HepG2 (cell line): ENCODE measurements around the gene SCYGR4. TPM values are rescaled to one million over a fixed set of nuclear protein-coding genes. Genes with fewer than 3 reads are reported as not detected.
A peak's percentile ranks its signal among the peaks of the same experiment; 100 is the strongest.

Experiments
- ATF4 ChIP-seq, 2 experiments: fragments of 450-650 bp in 1 of 2; sonication (generic) in 1 of 2; formaldehyde crosslinking; IDR thresholded peaks; 2 replicates each; pipeline versions ENCODE4 v1.5.0 to v1.8.0; 2020 to 2022; ENCODE audit warnings: mild to moderate bottlenecking in 1 of 2, missing genetic modification reagents in 1 of 2
- CBFB ChIP-seq: sonication (generic); formaldehyde crosslinking; IDR thresholded peaks from 2 replicates; pipeline ENCODE4 v1.4.0; 2020; ENCODE audit warnings: missing genetic modification reagents
- CEBPB ChIP-seq: IDR thresholded peaks from 2 replicates; pipeline ENCODE4 v1.6.1; 2011; ENCODE audit warnings: low read depth, low read length, improper control_type of control experiment, borderline replicate concordance
- CEBPG ChIP-seq: IDR thresholded peaks from 2 replicates; pipeline ENCODE4 v1.6.1; 2016
- FOSL1 ChIP-seq: sonication (generic); formaldehyde crosslinking; IDR thresholded peaks from 2 replicates; pipeline ENCODE4 v1.9.0; 2021; ENCODE audit warnings: missing genetic modification reagents, borderline replicate concordance
- FOXP1 ChIP-seq, 2 experiments: fragments of 450-650 bp in 1 of 2; IDR thresholded peaks; 2 replicates each; pipeline ENCODE4 v1.6.1; 2017 to 2018; ENCODE audit warnings: antibody characterized with exemption in 1 of 2
- JUNB ChIP-seq: sonication (generic); formaldehyde crosslinking; IDR thresholded peaks from 2 replicates; pipeline ENCODE4 v1.8.0; 2022; ENCODE audit warnings: missing genetic modification reagents, mild to moderate bottlenecking, borderline replicate concordance
- MIER3 ChIP-seq: IDR thresholded peaks from 2 replicates; pipeline ENCODE4 v1.6.1; 2016; ENCODE audit warnings: missing compliant biosample characterization, borderline replicate concordance
- NCOR1 ChIP-seq: fragments of 200-600 bp; sonication (generic); IDR thresholded peaks from 2 replicates; pipeline ENCODE4 v1.7.0; 2017; ENCODE audit warnings: antibody characterized with exemption, low read length, borderline replicate concordance
- NR3C1 ChIP-seq: sonication (generic); formaldehyde crosslinking; IDR thresholded peaks from 2 replicates; pipeline ENCODE4 v1.4.0; 2020; ENCODE audit warnings: missing genetic modification reagents
- NRL ChIP-seq: sonication (generic); formaldehyde crosslinking; IDR thresholded peaks from 2 replicates; pipeline ENCODE4 v1.5.0; 2020; ENCODE audit warnings: missing genetic modification reagents, mild to moderate bottlenecking, moderate library complexity, borderline replicate concordance
- PAX8 ChIP-seq: sonication (generic); formaldehyde crosslinking; IDR thresholded peaks from 2 replicates; pipeline ENCODE4 v1.8.0; 2022; ENCODE audit warnings: mild to moderate bottlenecking, missing genetic modification reagents, borderline replicate concordance
- POGZ ChIP-seq: sonication (generic); formaldehyde crosslinking; IDR thresholded peaks from 2 replicates; pipeline ENCODE4 v1.4.0; 2020; ENCODE audit warnings: mild to moderate bottlenecking, missing genetic modification reagents
- RCOR2 ChIP-seq: IDR thresholded peaks from 2 replicates; pipeline ENCODE4 v1.6.1; 2016; ENCODE audit warnings: missing biosample characterization, missing genetic modification reagents
- TMF1 ChIP-seq: sonication (generic); formaldehyde crosslinking; IDR thresholded peaks from 2 replicates; pipeline ENCODE4 v1.8.1; 2022; ENCODE audit warnings: low read depth, missing genetic modification reagents
- ZBTB20 ChIP-seq: sonication (generic); formaldehyde crosslinking; IDR thresholded peaks from 2 replicates; pipeline ENCODE4 v1.8.1; 2023; ENCODE audit warnings: missing genetic modification reagents, low read depth, mild to moderate bottlenecking, borderline replicate concordance
- ZNF101 ChIP-seq: sonication (generic); formaldehyde crosslinking; IDR thresholded peaks from 2 replicates; pipeline ENCODE4 v1.4.0; 2020; ENCODE audit warnings: mild to moderate bottlenecking, low read depth, missing genetic modification reagents, borderline replicate concordance
- ZNF12 ChIP-seq: sonication (generic); formaldehyde crosslinking; IDR thresholded peaks from 2 replicates; pipeline ENCODE4 v1.5.0; 2020; ENCODE audit warnings: missing genetic modification reagents
- ZNF644 ChIP-seq: IDR thresholded peaks from 2 replicates; pipeline ENCODE4 v1.6.1; 2016; ENCODE audit warnings: low read depth
- ZNF746 ChIP-seq: sonication (generic); formaldehyde crosslinking; IDR thresholded peaks from 2 replicates; pipeline ENCODE4 v1.8.0; 2022; ENCODE audit warnings: mild to moderate bottlenecking, missing genetic modification reagents
- polyA plus RNA-seq, 8 experiments: library from polyadenylated mRNA; depleted of rRNA in 3 of 8; stranded (reverse) in 7 of 8; unstranded in 1 of 8; fragments of >200 nt; fragmentation: Illumina TruSeq in 4 of 8; extraction: Trizol in 4 of 8; gene quantifications; 2 replicates each; pipeline versions ENCODE4 v1.2.1 to v1.2.3, GENCODE V29; 2011 to 2016; ENCODE audit warnings: low read depth in 4 of 8, missing spikeins in 1 of 8, mixed read lengths in 1 of 8; ENCODE audit not compliant: insufficient read depth in 1 of 8
- total RNA-seq, 5 experiments: library from RNA; depleted of rRNA; stranded (reverse); fragments of >200 nt; fragmentation: Illumina TruSeq; extraction: Trizol; gene quantifications; 2 replicates each; pipeline ENCODE4 v1.2.3, GENCODE V29; 2016; ENCODE audit warnings: low read depth in 1 of 5
- TF ChIP-seq, protein P1 (sequence below): sonication (generic); formaldehyde crosslinking; IDR thresholded peaks from 2 replicates; pipeline ENCODE4 v1.4.0; 2020; ENCODE audit warnings: missing genetic modification reagents
- TF ChIP-seq, protein P2 (sequence below): IDR thresholded peaks from 2 replicates; pipeline ENCODE4 v1.4.0; 2020; ENCODE audit warnings: mild to moderate bottlenecking, missing genetic modification reagents

The SCYGR4 gene
- total and polyA plus RNA-seq, 2 of the 13 experiments (the other 11 are each of a cell fraction or from before 2014, with no cell fraction given): not detected

DNA sequence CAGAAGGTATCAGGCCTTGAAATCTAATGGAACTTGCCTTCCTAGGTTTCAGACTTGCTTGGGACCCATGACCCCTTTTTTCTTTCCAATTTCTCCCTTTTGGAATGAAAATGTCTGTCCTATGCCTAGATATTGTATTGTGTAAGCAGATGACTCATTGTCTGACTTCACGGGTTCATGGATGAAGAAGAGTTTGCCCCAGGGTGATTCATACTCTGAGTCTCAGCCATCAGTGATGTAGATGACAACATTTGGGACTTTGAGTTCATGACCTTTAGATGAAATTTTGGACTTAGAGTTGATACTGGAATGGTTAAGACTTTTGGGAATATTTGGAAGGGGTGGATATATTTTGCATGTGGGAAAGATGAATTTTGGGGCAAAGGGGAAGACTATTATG, 38.2 kb downstream of the SCYGR4 start (continued):
- TF ChIP-seq ZNF101 (no peak), TMF1 (CRISPR knock-in tag) (no peak), NCOR1 (0 out of 2 replicates have a peak, but pooled peaks have one; percentile 44), ZBTB20 (CRISPR knock-in tag) (no peak), CEBPG (CRISPR knock-in tag) (peak; percentile 69), CEBPB (peak; percentile 76; the same call in 1 of the 2 replicates), NRL (CRISPR knock-in tag) (no peak), MIER3 (peak; percentile 38; the same call in 1 of the 2 replicates), RCOR2 (CRISPR knock-in tag) (peak; percentile 55; the same call in 1 of the 2 replicates), CBFB (no peak), ZNF644 (CRISPR knock-in tag) (peak; percentile 82), POGZ (0 out of 2 replicates have a peak, but pooled peaks have one; percentile 20), ATF4 (CRISPR knock-in tag; IDR thresholded peaks at IDR 0.05) (0 out of 4 replicates have a peak, but pooled peaks of 1 of the 2 experiments have one; percentile 22), ZNF12 (CRISPR knock-in tag) (no peak), JUNB (CRISPR knock-in tag) (peak; percentile 75; the same call in 1 of the 2 replicates), FOXP1 (IDR thresholded peaks at IDR 0.05) (no peak), FOXP1 (CRISPR knock-in tag; IDR thresholded peaks at IDR 0.05) (peak; percentile 26; the same call in 1 of the 2 replicates), ZNF746 (CRISPR knock-in tag) (no peak), PAX8 (no peak), FOSL1 (CRISPR knock-in tag) (peak; percentile 86), NR3C1 (no peak)
- TF ChIP-seq, protein P1, sequence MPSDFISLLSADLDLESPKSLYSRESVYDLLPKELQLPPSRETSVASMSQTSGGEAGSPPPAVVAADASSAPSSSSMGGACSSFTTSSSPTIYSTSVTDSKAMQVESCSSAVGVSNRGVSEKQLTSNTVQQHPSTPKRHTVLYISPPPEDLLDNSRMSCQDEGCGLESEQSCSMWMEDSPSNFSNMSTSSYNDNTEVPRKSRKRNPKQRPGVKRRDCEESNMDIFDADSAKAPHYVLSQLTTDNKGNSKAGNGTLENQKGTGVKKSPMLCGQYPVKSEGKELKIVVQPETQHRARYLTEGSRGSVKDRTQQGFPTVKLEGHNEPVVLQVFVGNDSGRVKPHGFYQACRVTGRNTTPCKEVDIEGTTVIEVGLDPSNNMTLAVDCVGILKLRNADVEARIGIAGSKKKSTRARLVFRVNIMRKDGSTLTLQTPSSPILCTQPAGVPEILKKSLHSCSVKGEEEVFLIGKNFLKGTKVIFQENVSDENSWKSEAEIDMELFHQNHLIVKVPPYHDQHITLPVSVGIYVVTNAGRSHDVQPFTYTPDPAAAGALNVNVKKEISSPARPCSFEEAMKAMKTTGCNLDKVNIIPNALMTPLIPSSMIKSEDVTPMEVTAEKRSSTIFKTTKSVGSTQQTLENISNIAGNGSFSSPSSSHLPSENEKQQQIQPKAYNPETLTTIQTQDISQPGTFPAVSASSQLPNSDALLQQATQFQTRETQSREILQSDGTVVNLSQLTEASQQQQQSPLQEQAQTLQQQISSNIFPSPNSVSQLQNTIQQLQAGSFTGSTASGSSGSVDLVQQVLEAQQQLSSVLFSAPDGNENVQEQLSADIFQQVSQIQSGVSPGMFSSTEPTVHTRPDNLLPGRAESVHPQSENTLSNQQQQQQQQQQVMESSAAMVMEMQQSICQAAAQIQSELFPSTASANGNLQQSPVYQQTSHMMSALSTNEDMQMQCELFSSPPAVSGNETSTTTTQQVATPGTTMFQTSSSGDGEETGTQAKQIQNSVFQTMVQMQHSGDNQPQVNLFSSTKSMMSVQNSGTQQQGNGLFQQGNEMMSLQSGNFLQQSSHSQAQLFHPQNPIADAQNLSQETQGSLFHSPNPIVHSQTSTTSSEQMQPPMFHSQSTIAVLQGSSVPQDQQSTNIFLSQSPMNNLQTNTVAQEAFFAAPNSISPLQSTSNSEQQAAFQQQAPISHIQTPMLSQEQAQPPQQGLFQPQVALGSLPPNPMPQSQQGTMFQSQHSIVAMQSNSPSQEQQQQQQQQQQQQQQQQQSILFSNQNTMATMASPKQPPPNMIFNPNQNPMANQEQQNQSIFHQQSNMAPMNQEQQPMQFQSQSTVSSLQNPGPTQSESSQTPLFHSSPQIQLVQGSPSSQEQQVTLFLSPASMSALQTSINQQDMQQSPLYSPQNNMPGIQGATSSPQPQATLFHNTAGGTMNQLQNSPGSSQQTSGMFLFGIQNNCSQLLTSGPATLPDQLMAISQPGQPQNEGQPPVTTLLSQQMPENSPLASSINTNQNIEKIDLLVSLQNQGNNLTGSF (CRISPR knock-in tag): no peak
- TF ChIP-seq, protein P2, sequence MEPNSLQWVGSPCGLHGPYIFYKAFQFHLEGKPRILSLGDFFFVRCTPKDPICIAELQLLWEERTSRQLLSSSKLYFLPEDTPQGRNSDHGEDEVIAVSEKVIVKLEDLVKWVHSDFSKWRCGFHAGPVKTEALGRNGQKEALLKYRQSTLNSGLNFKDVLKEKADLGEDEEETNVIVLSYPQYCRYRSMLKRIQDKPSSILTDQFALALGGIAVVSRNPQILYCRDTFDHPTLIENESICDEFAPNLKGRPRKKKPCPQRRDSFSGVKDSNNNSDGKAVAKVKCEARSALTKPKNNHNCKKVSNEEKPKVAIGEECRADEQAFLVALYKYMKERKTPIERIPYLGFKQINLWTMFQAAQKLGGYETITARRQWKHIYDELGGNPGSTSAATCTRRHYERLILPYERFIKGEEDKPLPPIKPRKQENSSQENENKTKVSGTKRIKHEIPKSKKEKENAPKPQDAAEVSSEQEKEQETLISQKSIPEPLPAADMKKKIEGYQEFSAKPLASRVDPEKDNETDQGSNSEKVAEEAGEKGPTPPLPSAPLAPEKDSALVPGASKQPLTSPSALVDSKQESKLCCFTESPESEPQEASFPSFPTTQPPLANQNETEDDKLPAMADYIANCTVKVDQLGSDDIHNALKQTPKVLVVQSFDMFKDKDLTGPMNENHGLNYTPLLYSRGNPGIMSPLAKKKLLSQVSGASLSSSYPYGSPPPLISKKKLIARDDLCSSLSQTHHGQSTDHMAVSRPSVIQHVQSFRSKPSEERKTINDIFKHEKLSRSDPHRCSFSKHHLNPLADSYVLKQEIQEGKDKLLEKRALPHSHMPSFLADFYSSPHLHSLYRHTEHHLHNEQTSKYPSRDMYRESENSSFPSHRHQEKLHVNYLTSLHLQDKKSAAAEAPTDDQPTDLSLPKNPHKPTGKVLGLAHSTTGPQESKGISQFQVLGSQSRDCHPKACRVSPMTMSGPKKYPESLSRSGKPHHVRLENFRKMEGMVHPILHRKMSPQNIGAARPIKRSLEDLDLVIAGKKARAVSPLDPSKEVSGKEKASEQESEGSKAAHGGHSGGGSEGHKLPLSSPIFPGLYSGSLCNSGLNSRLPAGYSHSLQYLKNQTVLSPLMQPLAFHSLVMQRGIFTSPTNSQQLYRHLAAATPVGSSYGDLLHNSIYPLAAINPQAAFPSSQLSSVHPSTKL (CRISPR knock-in tag): peak; percentile 71
